Kidney epithelial cell (primary cell): ENCODE data around the gene ATF2. TPM values are rescaled to one million over a fixed set of nuclear protein-coding genes. Genes with fewer than 3 reads are reported as not detected.

ENCODE experiments used
- DNase-seq: peaks from one replicate; pipeline ENCODE4 v3.0.0-alpha.2; 2010; ENCODE audit warnings: low read depth
- H3K27me3 ChIP-seq: 2 replicates; pipeline ENCODE4 v1.6.0; 2011; ENCODE audit warnings: low read length; ENCODE audit not compliant: control insufficient read depth, insufficient read depth
- H3K36me3 ChIP-seq: 2 replicates; pipeline ENCODE4 v1.5.1; 2011; ENCODE audit warnings: low read length; ENCODE audit not compliant: control insufficient read depth, insufficient read depth
- H3K4me3 ChIP-seq: 2 replicates; pipeline ENCODE4 v1.5.1; 2011; ENCODE audit warnings: low read depth, mild to moderate bottlenecking, control low read depth, low read length
- CTCF ChIP-seq: IDR thresholded peaks from 2 replicates; pipeline ENCODE4 v1.5.1; 2011; ENCODE audit warnings: mild to moderate bottlenecking, moderate library complexity, low read length, control low read depth, inconsistent platforms; ENCODE audit not compliant: insufficient read depth, poor library complexity, severe bottlenecking
- total RNA-seq: library from RNA; depleted of rRNA; stranded (reverse); fragments of >200 nt; gene quantifications from 2 replicates; pipeline ENCODE4 v1.2.3, GENCODE V29; 2015

ATF2 gene
- total RNA-seq, 1 donor from 2014 or later = 35.1 TPM

- no peak overlapping the region for H3K4me3 ChIP-seq
These were observed 101.6 kb downstream of the ATF2 start for GRCh38 chr2:175066411-175066810.

GRCh38 chr2:175064797-175065196, 103.2 kb downstream of the ATF2 start:
- Histone ChIP-seq H3K36me3 (no peaks in the 10 kb centered on the region), H3K4me3 (no peak overlapping the region), H3K27me3 (no peaks in the 10 kb centered on the region)
- TF ChIP-seq CTCF = no peak
- no peak for DNase-seq

More at GRCh38 chr2:175066411-175066810, 101.6 kb downstream of the ATF2 start:
- no peak for TF ChIP-seq CTCF
- H3K36me3 ChIP-seq = no peaks in the 10 kb centered on the region
- DNase-seq = no peak
- no peaks in the 10 kb centered on the region for H3K27me3 ChIP-seq

- DNase-seq = no peak
- H3K4me3 ChIP-seq = no peak overlapping the region
- no peaks in the 10 kb centered on the region for H3K36me3 ChIP-seq
- no peaks in the 10 kb centered on the region for H3K27me3 ChIP-seq
- TF ChIP-seq CTCF = no peak
These were observed 104.3 kb downstream of the ATF2 start for GRCh38 chr2:175063741-175064140.

GRCh38 chr2:175062787-175063585, 105.0 kb downstream of the ATF2 start:
- no peaks in the 10 kb centered on the region for H3K36me3 ChIP-seq
- TF ChIP-seq CTCF = no peak
- no peaks in the 10 kb centered on the region for H3K27me3 ChIP-seq
- H3K4me3 ChIP-seq = no peak overlapping the region
- no peak for DNase-seq

- Histone ChIP-seq H3K4me3 (no peak overlapping the region), H3K27me3 (no peaks in the 10 kb centered on the region), H3K36me3 (no peaks in the 10 kb centered on the region)
- no peak for TF ChIP-seq CTCF
- DNase-seq = no peak
These were observed 110.8 kb downstream of the ATF2 start for GRCh38 chr2:175057078-175057685.
